K562 (cell line): Measurements from ENCODE around the gene HRH3. TPM values are rescaled to one million over a fixed set of nuclear protein-coding genes. Genes with fewer than 3 reads are reported as not detected.

ENCODE experiments used
- BRD9 ChIP-seq: fragments of 450-650 bp; IDR thresholded peaks from 2 replicates; pipeline ENCODE4 v1.6.1; 2018; ENCODE audit warnings: low read depth; ENCODE audit not compliant: partially characterized antibody
- MYNN ChIP-seq, 2 experiments: sonication (generic); formaldehyde crosslinking in 1 of 2; IDR thresholded peaks; 2 replicates each; pipeline versions ENCODE4 v1.5.0 to v1.6.1; 2016 to 2020; ENCODE audit warnings: antibody characterized with exemption in 1 of 2, missing genetic modification reagents in 1 of 2
- RBM15 ChIP-seq: fragments of 200-400 bp; formaldehyde crosslinking; IDR thresholded peaks from 2 replicates; pipeline ENCODE4 v1.6.1; 2018; ENCODE audit warnings: mild to moderate bottlenecking, low read length, moderate library complexity; ENCODE audit not compliant: insufficient read depth
- SIX5 ChIP-seq, 2 experiments: IDR thresholded peaks; 2 replicates each; pipeline ENCODE4 v1.6.1; 2011; ENCODE audit warnings: low read length in 2 of 2, borderline replicate concordance in 1 of 2, low read depth in 1 of 2, mild to moderate bottlenecking in 1 of 2, moderate library complexity in 1 of 2; ENCODE audit not compliant: insufficient read depth in 1 of 2
- TOE1 ChIP-seq, 2 experiments: fragments of 450-650 bp in 1 of 2; sonication (generic) in 1 of 2; formaldehyde crosslinking in 1 of 2; IDR thresholded peaks; 2 replicates each; pipeline versions ENCODE4 v1.7.1 to v1.8.0; 2016 to 2022; ENCODE audit warnings: borderline replicate concordance in 2 of 2, mild to moderate bottlenecking in 2 of 2, antibody characterized with exemption in 1 of 2, inconsistent platforms in 1 of 2, low read depth in 1 of 2, missing genetic modification reagents in 1 of 2, moderate library complexity in 1 of 2
- XRCC5 ChIP-seq: fragments of 200-400 bp; formaldehyde crosslinking; IDR thresholded peaks from 2 replicates; pipeline ENCODE4 v1.6.1; 2017; ENCODE audit warnings: low read depth, mild to moderate bottlenecking, low read length
- ZNF699 ChIP-seq: fragments of 250-450 bp; sonication (Bioruptor Pico); IDR thresholded peaks from 2 replicates; pipeline ENCODE4 v1.8.0; 2021; ENCODE audit warnings: mild to moderate bottlenecking, moderate library complexity; ENCODE audit not compliant: insufficient replicate concordance
- ZNF766 ChIP-seq: fragments of 200-800 bp; sonication (Bioruptor generic); conservative IDR thresholded peaks from 2 replicates; pipeline ENCODE4 v1.6.1; 2016; ENCODE audit warnings: missing genetic modification characterization, missing compliant biosample characterization
- polyA plus RNA-seq, 8 experiments: library from polyadenylated mRNA; depleted of rRNA in 4 of 8; stranded (reverse) in 5 of 8; unstranded in 3 of 8; fragments of >200 nt; fragmentation: Nextera tagmentation in 2 of 8; fragmentation: Illumina TruSeq in 1 of 8; extraction: Ambion mirVana in 2 of 8; extraction: Trizol in 1 of 8; gene quantifications; 2 replicates each; pipeline versions ENCODE4 v1.2.1 to v1.2.3, GENCODE V29; 2011 to 2014; ENCODE audit warnings: inconsistent platforms in 1 of 8, missing spikeins in 1 of 8
- total RNA-seq, 7 experiments: library from RNA; depleted of rRNA in 6 of 7; stranded (reverse); fragments of >200 nt in 6 of 7; fragmentation: Illumina TruSeq in 2 of 7; extraction: Trizol in 2 of 7; gene quantifications; 2 replicates each; pipeline versions ENCODE4 v1.2.1 to v1.2.3, GENCODE V29; 2011 to 2021; ENCODE audit warnings: low replicate concordance in 1 of 7
- TF ChIP-seq, protein P1 (sequence below), 2 experiments: fragments of 450-650 bp; formaldehyde crosslinking in 1 of 2; IDR thresholded peaks; 2 replicates each; pipeline versions ENCODE4 v1.4.0 to v1.6.1; 2014 to 2020; ENCODE audit warnings: mild to moderate bottlenecking in 2 of 2, borderline replicate concordance in 1 of 2, low read depth in 1 of 2
- TF ChIP-seq, protein P2 (sequence below): IDR thresholded peaks from 3 replicates; pipeline ENCODE4 v1.6.1; 2011; ENCODE audit warnings: borderline replicate concordance, mild to moderate bottlenecking, moderate library complexity; ENCODE audit not compliant: insufficient read length; ENCODE audit errors: extremely low read depth
- TF ChIP-seq, protein P3 (sequence below): fragments of 450-650 bp; formaldehyde crosslinking; IDR thresholded peaks from 2 replicates; pipeline ENCODE4 v1.4.0; 2022; ENCODE audit warnings: missing genetic modification characterization

HRH3 gene
- total and polyA plus RNA-seq, 9 of the 15 experiments (the other 6 are each of a cell fraction or from before 2014, with no cell fraction given) = not detected

DNA sequence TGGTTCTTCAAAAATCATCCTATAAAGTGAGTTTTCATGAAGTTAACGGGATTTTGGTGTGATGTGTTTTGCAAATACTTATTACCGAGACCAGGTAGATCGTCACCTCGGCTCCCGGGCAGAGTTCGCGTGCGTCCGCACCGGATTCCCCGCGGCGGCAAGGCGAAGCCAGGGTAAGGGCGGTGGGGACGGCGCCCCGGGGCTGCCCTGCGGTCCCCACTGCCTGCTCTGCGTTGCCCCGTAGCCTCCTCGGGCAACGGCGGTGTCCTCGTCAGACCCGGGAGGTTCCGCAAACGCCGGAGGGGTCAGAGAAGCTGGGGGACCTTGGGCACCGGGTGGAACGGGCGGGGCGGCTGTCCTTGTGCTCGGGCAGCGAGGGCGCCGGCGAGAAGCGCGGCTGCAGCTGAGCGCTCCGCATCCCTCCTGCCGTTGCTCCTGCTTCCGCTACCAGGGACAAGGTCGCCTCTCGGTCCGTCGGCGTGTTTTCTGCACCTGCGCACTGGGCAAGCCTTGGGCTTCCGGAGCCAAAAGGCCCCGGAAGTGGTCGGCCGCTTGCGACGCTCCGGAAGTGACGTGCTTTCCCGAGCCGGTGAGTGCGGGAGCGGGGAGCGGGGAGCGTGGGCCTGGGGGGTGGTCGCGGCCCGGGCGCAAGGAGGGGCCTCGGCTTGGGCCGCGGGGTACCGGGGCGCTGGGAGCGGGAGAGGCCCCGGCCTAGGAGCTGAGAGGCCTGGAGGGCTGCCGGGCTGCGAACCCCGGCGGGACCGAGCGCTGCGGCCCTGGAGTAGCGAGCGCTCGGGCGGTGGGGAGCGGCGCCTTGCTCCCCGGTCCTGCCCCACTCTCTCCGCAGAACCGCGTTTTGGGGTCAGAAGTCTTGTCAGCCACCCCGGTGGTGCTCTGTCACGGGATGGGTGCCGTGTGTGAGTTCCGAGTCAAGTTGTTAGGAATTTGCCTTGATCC lies 37.3 kb downstream of the HRH3 start, which contains the start of gene MTG2 (continued):
- TF ChIP-seq, protein P1, sequence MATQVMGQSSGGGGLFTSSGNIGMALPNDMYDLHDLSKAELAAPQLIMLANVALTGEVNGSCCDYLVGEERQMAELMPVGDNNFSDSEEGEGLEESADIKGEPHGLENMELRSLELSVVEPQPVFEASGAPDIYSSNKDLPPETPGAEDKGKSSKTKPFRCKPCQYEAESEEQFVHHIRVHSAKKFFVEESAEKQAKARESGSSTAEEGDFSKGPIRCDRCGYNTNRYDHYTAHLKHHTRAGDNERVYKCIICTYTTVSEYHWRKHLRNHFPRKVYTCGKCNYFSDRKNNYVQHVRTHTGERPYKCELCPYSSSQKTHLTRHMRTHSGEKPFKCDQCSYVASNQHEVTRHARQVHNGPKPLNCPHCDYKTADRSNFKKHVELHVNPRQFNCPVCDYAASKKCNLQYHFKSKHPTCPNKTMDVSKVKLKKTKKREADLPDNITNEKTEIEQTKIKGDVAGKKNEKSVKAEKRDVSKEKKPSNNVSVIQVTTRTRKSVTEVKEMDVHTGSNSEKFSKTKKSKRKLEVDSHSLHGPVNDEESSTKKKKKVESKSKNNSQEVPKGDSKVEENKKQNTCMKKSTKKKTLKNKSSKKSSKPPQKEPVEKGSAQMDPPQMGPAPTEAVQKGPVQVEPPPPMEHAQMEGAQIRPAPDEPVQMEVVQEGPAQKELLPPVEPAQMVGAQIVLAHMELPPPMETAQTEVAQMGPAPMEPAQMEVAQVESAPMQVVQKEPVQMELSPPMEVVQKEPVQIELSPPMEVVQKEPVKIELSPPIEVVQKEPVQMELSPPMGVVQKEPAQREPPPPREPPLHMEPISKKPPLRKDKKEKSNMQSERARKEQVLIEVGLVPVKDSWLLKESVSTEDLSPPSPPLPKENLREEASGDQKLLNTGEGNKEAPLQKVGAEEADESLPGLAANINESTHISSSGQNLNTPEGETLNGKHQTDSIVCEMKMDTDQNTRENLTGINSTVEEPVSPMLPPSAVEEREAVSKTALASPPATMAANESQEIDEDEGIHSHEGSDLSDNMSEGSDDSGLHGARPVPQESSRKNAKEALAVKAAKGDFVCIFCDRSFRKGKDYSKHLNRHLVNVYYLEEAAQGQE (IDR thresholded peaks at IDR 0.05; ENCODE audit: borderline replicate concordance) = peak; percentile 37
- TF ChIP-seq, protein P1 (CRISPR knock-in tag; IDR thresholded peaks at IDR 0.05; ENCODE audit: low read depth) = peak; percentile 71; the same call in 1 of the 2 replicates
- TF ChIP-seq MYNN (IDR thresholded peaks at IDR 0.05) = 0 out of 2 replicates have a peak, but pooled peaks have one; percentile 39
- no peak for TF ChIP-seq MYNN (CRISPR knock-in tag; IDR thresholded peaks at IDR 0.05)
- no peak for TF ChIP-seq ZNF766 (CRISPR knock-in tag)
- TF ChIP-seq, protein P2, sequence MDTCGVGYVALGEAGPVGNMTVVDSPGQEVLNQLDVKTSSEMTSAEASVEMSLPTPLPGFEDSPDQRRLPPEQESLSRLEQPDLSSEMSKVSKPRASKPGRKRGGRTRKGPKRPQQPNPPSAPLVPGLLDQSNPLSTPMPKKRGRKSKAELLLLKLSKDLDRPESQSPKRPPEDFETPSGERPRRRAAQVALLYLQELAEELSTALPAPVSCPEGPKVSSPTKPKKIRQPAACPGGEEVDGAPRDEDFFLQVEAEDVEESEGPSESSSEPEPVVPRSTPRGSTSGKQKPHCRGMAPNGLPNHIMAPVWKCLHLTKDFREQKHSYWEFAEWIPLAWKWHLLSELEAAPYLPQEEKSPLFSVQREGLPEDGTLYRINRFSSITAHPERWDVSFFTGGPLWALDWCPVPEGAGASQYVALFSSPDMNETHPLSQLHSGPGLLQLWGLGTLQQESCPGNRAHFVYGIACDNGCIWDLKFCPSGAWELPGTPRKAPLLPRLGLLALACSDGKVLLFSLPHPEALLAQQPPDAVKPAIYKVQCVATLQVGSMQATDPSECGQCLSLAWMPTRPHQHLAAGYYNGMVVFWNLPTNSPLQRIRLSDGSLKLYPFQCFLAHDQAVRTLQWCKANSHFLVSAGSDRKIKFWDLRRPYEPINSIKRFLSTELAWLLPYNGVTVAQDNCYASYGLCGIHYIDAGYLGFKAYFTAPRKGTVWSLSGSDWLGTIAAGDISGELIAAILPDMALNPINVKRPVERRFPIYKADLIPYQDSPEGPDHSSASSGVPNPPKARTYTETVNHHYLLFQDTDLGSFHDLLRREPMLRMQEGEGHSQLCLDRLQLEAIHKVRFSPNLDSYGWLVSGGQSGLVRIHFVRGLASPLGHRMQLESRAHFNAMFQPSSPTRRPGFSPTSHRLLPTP = no peak
- TF ChIP-seq RBM15 = no peak
- no peak for TF ChIP-seq XRCC5
- TF ChIP-seq SIX5 (IDR thresholded peaks at IDR 0.05; ENCODE audit: borderline replicate concordance in 1 of 2, insufficient read depth in 1 of 2, low read depth in 1 of 2, low read length in 2 of 2) = peak in 1 of 2 experiments; percentile 41; a peak in 1 of 4 replicates
- TF ChIP-seq TOE1 (IDR thresholded peaks at IDR 0.05; ENCODE audit: borderline replicate concordance) = 0 out of 2 replicates have a peak, but pooled peaks have one; percentile 34
- peak; percentile 81; the same call in 1 of the 2 replicates for TF ChIP-seq TOE1 (CRISPR knock-in tag; IDR thresholded peaks at IDR 0.05; ENCODE audit: borderline replicate concordance, low read depth)
- TF ChIP-seq ZNF699 (CRISPR knock-in tag) = no peak
- TF ChIP-seq, protein P3, sequence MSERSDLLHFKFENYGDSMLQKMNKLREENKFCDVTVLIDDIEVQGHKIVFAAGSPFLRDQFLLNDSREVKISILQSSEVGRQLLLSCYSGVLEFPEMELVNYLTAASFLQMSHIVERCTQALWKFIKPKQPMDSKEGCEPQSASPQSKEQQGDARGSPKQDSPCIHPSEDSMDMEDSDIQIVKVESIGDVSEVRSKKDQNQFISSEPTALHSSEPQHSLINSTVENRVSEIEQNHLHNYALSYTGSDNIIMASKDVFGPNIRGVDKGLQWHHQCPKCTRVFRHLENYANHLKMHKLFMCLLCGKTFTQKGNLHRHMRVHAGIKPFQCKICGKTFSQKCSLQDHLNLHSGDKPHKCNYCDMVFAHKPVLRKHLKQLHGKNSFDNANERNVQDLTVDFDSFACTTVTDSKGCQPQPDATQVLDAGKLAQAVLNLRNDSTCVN = no peak
- no peak for TF ChIP-seq BRD9
